22Rv1 (cell line): Measurements from ENCODE around the gene HSDL1.

Experiments used
- ZFX ChIP-seq: fragments of 450-650 bp; IDR thresholded peaks from 2 replicates; pipeline ENCODE4 v1.6.1; 2017; ENCODE audit warnings: antibody characterized with exemption, borderline replicate concordance
- TF ChIP-seq, protein P1 (sequence below): fragments of 450-650 bp; IDR thresholded peaks from 2 replicates; pipeline ENCODE4 v1.5.1; 2017; ENCODE audit warnings: mild to moderate bottlenecking

DNA sequence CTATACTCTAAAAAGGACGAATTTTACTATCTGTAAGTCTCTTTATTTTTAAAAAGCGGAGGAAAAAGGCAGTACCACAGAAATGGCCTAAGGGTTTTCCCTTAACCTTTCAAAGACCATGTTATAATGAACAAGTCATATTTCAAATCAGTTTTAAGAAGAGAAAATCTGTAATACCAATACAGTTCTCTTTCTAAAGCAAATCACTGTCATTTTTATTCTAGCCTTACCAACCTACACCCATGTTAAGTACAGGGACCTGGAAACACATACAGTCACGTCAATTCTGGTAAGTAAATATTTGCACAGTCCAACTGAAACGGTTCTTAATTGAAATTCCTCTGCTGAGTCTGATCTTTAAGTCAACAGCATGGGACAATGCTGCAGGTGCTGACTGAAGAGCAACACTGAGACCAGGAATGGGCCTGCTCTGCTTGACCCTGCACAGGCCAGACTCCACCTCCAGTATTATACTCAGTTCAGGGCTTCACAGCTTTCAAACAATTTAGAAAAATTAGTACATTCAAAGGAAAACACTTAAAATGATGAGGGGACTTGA, 48.5 kb downstream of the HSDL1 start:
- TF ChIP-seq, protein P1, sequence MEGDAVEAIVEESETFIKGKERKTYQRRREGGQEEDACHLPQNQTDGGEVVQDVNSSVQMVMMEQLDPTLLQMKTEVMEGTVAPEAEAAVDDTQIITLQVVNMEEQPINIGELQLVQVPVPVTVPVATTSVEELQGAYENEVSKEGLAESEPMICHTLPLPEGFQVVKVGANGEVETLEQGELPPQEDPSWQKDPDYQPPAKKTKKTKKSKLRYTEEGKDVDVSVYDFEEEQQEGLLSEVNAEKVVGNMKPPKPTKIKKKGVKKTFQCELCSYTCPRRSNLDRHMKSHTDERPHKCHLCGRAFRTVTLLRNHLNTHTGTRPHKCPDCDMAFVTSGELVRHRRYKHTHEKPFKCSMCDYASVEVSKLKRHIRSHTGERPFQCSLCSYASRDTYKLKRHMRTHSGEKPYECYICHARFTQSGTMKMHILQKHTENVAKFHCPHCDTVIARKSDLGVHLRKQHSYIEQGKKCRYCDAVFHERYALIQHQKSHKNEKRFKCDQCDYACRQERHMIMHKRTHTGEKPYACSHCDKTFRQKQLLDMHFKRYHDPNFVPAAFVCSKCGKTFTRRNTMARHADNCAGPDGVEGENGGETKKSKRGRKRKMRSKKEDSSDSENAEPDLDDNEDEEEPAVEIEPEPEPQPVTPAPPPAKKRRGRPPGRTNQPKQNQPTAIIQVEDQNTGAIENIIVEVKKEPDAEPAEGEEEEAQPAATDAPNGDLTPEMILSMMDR: no peak
- no peak for TF ChIP-seq ZFX
